NCI-H2196 (cell line): ENCODE results near the gene SEPTIN5.
"Not testable (repeated sequence)": the region's sequence is repeated elsewhere in the genome, so short reads cannot be mapped to it uniquely, and the experiment has no call there.

Source experiments
- DNase-seq: peaks from one replicate; lab custom pipeline; 2025; ENCODE audit not compliant: unreplicated experiment; lab: John Stamatoyannopoulos, UW

The SEPTIN5 gene

DNA sequence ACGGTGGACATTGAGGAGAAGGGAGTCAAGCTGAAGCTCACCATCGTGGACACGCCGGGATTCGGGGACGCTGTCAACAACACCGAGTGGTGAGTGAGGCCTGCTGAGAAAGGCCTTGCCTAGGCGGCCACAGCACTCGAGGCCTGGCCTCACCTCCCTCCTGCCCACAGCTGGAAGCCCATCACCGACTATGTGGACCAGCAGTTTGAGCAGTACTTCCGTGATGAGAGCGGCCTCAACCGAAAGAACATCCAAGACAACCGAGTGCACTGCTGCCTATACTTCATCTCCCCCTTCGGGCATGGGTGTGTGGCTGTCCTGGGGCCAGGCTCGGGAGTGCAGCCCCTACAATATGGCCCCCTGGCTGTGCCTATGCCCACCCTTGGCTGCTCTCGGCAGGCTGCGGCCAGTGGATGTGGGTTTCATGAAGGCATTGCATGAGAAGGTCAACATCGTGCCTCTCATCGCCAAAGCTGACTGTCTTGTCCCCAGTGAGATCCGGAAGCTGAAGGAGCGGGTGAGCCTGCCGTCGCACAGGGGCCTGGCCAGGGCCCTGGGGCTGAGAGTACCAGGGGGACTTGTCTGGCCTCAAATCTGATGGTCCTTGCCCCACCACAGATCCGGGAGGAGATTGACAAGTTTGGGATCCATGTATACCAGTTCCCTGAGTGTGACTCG, 6.0 kb downstream of the SEPTIN5 start:
- no peak for DNase-seq

DNA sequence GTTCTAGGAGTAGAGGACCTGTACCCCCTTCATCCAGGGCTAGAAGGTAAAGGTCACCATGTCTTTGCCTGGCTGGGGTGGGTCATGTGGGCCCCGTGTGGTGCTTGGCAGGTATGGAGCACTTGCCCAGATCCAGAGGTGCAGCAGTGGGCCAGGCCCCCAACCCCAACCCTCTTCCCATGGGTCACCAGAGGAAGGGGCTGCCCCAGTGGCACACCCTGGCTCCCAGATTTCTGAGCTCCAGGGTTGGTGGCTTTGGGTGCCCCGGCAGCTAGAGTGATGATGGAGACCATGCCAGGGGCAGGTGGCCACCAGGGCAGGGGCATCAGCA, 6.7 kb downstream of the SEPTIN5 start:
- DNase-seq = no peak

DNA sequence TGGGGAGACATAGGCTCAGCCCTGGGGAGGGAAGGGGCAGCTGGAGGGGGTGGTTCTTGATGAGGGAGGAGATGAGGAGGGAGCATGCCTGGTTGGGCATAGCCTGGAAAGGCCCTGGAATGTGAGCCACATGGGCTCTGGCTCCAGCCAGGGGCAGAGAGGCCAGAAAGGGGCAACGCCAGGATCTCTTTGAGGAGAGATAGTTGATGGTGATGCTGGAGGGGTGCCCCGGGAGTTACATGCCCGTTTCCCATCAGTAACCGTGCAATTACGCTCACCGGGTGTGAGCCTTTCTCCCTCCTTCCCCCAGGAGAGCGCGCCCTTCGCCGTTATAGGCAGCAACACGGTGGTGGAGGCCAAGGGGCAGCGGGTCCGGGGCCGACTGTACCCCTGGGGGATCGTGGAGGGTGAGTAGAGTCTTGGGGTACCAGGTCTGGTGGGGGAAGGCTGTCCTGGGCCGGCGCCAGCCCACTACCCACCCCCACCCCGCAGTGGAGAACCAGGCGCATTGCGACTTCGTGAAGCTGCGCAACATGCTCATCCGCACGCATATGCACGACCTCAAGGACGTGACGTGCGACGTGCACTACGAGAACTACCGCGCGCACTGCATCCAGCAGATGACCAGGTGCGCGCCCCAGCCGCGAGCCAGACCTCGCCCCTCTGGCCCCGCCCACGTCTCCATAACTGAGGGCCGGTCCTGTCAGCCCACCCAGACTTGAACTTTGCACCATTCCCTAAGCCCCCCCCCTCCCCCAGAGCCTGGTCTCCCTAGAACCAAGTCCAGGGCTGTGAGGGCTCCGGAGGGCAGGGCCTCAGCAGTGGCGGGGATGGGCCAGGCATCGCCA, 7.3 kb downstream of the SEPTIN5 start:
- DNase-seq = no peak

DNA sequence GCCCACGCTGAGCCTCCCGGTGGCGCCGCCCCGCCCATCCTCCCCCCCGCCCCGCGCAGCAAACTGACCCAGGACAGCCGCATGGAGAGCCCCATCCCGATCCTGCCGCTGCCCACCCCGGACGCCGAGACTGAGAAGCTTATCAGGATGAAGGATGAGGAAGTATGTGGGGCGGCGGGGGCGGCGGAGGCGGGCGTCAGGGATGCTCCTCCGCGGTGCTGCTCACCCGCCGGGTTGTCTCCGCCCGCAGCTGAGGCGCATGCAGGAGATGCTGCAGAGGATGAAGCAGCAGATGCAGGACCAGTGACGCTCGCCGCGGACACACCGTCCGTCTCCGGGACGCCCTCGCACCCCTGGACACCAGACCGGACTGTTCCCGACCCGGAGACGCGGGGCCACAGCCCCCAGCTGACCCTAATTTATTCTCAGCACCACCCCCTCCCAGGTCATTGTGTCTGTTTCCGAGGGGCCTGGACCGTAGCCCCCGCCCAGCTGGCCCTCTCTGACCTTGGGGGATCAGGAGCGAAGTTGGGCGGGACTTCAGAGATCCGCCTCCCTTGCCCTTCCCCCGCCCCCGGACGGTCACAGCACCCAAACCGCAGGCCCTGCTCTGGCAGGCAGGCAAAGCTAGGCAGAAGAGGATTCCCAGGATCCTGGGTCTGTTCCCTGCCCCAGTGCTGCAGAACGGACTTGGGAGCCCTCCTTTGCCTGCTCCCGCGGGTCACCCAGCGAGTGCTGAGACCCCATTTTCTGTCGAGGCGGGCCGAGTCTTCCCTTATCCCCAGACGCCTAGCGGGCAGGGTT, 8.1 kb downstream of the SEPTIN5 start:
- no peak for DNase-seq

DNA sequence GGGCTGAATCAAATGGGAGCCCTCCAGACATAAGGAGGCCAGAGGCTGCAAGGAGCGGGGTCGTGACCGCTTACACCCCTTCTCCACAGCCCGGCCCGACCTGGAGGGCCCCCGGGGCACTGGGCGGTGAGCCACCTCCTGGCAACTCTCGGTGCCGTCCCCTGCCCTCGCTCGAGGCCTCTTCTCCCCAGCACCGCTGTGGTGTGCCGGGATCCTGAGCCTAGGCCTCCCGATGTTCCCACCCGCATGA, 8.6 kb downstream of the SEPTIN5 start:
- DNase-seq = no peak

DNA sequence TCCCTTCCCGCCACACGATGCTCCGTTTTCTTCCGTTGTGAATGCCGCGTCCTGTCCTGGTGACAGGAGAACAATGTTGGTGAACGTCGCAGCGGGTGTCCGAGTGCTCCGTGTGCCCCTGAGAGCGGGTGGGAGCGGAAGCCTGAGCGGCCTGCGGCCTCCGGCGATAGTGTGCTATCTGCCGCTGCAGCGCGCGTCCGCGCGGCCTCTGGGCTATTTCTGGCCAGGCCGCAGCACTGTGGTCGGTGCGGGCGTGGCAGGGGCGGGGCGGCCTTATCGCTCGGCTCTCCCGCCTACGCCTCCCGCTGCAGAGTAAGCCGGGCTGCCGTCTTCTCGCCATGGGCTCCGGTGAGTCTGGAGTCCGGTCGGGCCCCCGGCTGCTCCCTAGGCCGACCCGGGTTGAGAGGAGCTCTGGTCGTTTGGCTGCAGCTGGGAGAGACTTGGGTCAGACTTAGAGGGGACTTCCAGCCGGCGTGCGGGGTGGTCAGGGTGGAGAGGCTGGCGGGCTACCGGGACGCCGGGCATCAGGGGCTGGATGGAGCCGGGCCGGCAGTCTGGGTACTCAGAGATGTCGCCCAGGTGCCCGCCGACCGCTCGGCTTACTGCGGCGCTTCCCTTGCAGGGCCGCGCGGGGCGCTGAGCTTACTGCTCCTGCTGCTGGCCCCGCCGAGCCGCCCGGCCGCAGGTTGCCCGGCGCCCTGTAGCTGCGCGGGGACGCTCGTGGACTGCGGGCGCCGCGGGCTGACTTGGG, 9.1 kb downstream of the SEPTIN5 start, which contains the start of gene GP1BB:
Gene GP1BB (plus strand): TSS at position 308 of the 751 bp plus-strand sequence. CDS start 31 bp downstream, at position 339.
- DNase-seq = no peak

DNA sequence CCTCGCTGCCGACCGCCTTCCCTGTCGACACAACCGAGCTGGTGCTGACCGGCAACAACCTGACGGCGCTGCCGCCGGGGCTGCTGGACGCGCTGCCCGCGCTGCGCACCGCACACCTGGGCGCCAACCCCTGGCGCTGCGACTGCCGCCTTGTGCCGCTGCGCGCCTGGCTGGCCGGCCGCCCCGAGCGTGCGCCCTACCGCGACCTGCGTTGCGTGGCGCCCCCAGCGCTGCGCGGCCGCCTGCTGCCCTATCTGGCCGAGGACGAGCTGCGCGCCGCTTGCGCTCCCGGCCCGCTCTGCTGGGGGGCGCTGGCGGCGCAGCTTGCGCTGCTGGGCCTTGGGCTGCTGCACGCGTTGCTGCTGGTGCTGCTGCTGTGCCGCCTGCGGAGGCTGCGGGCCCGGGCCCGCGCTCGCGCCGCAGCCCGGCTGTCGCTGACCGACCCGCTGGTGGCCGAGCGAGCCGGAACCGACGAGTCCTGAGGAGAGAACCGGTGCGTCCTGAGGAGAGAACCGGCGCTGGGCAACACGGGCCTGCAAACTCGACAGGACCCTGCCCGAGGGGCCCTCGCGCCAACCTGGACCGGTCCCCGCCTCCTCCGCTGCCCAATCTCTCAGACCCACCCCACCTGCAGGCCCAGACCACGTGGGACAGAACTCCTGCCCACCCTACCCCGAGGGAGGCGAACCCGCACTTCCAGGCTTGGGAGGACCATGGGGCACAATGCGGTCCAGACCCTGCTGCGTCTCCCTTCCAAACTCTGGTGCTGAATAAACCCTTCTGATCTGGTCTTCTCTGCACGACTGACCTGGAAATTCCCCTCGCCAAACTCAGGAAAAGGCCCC, 9.9 kb downstream of the SEPTIN5 start:
- no peak for DNase-seq

DNA sequence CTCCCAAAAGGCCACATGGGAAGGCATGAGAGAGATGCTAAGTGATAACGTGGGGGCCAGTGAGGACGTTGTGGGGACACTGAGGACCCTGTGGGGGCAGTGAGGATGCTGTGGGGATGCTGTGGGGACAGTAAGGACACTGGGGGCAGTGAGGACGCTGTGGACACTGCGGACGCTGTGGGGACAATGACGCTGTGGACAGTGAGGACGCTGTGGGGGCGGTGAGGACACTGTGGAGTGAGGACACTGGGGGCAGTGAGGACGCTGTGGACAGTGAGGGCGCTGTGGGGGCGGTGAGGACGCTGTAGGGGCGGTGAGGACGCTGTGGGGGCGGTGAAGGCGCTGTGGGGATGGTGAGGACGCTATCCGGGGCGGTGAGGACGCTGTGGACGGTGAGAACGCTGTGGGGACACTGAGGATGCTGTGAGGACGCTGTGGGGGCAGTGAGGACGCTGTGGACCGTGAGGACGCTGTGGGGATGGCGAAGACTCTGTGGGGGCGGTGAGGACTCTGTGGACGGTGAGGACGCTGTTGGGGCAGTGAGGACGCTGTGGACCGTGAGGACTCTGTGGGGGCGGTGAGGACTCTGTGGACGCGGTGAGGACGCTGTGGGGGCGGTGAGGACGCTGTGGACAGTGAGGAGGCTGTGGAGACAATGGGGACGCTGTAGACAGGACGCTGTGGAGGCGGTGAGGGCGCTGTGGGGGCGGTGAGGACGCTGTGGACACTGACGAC, 10.8 kb downstream of the SEPTIN5 start:
- no peak for DNase-seq

DNA sequence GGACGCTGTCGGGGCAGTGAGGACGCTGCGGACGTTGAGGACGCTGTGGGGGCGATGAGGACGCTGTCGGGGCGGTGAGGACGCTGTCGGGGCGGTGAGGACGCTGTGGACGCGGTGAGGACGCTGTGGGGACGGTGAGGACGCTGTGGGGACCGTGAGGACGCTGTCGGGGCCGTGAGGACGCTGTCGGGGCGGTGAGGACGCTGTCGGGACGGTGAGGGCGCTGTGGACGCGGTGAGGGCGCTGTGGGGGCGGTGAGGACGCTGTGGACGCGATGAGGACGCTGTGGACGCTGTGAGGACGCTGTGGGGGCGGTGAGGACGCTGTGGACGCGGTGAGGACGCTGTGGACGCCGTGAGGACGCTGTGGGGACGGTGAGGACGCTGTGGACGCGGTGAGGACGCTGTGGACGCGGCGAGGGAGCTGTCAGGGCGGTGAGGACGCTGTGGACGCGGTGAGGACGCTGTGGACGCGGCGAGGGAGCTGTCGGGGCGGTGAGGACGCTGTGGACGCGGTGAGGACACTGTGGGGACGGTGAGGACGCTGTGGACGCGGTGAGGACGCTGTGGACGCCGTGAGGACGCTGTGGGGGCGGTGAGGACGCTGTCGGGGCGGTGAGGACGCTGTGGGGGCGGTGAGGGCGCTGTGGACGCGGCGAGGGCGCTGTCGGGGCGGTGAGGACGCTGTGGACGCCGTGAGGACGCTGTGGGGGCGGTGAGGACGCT, 11.9 kb downstream of the SEPTIN5 start:
- not testable (repeated sequence) for DNase-seq

DNA sequence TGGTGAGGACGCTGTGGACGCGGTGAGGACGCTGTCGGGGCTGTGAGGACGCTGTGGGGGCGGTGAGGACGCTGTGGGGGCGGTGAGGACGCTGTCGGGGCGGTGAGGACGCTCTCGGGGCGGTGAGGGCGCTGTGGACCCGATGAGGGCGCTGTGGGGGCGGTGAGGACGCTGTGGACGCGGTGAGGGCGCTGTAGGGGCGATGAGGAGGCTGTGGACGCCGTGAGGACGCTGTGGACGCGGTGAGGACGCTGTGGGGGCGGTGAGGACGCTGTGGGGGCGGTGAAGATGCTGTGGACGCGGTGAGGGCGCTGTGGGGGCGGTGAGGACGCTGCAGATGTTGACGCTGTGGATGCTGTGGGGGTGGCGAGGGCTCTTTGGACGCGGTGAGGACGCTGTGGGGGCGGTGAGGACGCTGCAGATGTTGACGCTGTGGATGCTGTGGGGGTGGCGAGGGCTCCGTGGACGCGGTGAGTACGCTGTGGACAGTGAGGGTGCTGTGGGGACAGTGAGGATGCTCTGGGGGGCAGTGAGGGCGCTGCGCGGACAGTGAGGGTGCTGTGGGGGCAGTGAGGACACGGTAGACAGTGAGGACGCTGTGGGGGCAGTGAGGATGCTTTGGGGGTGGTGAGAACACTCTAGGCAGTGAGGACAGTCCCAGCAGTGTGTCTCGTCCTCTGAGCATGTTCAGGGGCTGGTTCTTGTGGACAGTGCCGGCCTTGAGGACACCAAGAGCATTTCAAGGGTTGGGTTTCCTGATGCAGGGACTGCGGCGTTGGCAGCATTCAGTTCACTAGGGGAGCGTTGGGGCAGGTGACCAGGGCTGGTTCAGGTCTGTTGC, 13.2 kb downstream of the SEPTIN5 start:
- DNase-seq = no peak

DNA sequence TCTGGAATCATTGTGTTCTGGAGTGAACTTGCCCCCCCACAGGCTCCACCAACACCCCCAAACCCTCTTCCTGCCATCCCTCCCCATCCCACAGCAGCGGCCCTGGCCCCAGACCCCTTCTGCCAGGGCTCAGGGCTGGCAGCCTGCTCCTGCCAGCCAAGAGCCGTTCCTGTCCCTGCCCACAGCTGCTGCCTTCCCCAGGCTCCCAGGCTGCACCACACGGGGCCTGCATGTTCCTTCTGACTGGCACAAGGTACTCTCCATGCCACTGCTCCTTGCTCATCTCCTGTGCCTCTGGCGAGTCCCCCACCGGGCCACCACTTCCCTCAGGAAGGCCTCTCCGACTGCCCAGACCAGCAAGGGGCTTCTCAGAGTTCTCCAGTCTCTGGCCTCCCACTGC, 14.0 kb downstream of the SEPTIN5 start:
- no peak for DNase-seq

DNA sequence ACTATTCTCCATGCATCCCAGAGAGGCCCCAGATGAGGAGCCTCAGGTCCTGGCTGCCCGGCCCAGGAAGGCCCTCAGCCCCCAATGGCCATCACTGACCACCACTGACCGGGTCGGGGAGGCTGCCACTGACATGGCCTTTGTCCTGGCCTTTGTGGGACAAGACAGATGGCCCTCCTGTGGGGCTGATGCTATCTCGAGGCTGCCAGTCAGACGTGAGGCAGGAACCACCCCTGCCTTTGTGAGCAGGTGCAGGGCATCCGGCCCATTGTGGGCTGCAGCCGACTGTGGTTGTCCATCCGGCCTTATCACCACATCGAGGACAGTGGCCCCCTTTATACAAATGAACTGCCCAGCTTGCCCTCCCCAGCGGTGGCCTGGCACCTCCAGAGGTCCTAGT, 14.5 kb downstream of the SEPTIN5 start:
- DNase-seq = no peak

DNA sequence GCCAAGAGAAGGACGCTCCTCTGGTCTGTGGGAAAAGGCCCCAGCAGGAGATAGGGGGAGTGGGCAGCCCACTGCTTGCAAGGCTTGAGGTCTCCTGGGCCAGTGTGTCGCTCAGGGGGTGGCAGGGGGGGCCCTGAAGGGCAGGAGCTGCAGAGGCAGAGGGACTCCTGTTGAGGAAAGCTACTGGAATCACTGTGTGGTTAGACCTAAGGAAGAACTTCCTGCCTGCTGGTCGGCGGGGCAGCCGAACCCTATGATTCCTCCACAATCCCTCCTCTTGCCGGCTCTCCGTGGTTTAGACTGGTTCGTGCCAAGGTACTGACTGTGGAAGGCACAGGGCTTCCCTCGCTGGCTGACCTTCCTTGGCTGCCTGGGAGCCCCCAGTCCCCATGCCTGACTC, 15.2 kb downstream of the SEPTIN5 start:
- no peak for DNase-seq

DNA sequence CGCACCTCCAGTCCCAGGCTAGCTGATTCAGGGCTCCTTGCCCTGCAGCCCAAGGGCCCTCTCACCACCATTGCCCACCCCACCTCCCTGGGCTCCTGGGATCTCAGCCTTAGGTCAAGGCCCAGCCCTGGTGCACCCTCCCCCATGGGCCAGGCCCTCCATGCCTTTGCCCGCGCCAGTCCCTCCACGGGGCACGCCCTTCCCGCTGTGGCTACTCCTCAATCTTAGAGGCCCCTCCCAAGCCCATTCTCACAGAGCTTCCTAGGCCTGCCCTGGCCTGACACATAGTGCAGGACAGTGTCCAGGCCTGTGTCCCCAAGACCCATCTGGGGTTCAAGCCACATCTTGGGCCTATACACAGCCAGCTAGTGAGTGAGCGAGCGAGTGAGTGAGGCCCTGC, 15.9 kb downstream of the SEPTIN5 start:
- DNase-seq = no peak

DNA sequence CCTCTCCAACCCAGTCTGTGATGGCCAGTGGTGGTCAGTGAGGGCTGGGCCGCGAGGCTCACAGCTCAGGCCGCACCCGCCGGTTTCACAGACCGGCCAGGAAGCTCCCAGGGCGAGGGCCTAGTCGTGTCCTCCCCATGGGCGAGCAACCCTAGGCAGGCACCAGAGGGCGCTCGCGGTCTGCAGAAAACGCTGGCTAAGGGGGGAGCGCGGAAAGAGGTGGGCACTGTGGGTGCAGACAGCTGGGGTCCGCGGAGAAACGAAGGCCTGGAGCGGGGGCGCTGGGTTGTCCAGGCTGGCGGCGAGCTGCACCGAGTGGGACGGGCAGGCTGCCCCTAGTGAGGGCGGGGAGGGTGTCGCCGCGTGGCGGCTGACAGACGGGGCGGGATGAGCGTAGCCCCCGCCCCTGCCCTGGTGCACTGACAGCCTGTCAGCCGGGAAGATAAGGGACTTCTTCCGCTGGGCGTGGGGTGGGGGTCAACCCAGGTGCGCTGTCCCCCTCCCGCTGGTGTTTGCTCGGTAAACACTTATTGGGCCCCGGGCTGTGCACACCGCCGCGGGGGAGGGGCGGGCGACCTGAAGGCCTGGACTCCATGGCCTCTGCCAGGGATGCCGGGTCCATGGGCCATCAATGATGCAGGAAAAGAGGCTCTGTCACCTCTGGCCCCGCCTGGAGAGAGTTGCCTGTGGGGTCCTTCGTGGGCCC, 16.5 kb downstream of the SEPTIN5 start:
- peak; percentile 68 for DNase-seq

DNA sequence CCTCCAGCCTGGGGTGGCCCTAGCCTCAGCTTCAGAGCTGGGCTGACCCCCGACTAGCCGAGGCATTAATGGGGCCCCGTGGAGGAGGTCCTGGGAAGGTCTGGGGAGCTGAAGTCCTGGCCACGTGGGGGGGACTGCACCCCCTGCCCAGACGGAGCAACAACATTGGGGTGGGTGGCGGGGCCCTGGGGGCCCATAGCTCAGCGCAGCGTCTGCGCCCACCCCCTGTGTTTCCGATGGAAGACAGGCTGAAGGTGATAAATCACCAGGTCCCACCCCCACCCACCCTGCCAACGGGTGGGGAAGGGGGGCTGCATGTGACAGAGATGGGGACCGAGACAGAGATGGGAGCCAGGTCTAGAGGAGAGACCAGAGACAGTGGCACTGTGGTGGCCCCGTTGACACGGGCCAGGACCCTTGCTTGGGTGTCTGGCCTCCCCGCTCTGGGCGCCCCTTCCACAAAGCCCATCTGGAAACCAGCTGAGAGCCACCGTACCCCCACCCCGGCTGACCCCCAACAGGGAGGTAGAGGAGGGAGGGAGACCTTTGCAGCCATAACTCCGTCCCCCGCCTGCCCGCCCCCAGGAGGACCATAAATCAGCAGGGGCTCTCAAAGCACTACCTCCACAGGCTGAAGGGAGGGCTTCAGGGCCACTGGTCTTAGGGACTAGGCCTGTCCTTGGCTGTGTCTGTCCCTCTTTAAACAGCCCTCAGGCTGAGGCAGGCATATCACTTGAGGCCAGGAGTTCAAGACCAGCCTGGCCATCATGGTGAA, 17.2 kb downstream of the SEPTIN5 start:
- DNase-seq = no peak
